IPS DF 4.7 (cell line): ENCODE data around the gene S100P.
"Not testable (repeated sequence)": the region's sequence is repeated elsewhere in the genome, so short reads cannot be mapped to it uniquely, and the experiment has no call there.

Source experiments
- DNase-seq: peaks from one replicate; pipeline ENCODE4 v3.0.0-alpha.2; 2013; ENCODE audit warnings: low spot score; ENCODE audit errors: extremely low read depth

S100P gene

DNA sequence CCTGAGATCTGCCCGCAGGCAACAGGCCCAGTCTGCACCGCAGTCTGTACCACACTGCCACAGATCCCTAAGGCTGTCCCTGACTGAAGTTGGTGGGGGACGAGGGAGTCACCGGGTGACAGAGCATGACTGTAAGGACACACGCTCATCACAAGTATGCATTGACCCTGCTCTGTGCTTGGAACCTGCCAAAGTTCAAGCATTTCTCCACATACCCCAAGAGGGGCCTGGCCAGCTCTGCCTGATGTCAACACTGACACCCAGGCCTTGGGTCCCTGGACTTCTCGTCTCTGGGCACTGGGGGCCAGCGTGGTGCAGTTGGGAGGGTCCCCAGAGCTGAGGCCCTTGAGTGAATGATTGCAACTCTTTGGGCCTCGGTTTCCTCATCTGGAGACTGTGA lies 30.2 kb downstream of the S100P start:
- no peak for DNase-seq

DNA sequence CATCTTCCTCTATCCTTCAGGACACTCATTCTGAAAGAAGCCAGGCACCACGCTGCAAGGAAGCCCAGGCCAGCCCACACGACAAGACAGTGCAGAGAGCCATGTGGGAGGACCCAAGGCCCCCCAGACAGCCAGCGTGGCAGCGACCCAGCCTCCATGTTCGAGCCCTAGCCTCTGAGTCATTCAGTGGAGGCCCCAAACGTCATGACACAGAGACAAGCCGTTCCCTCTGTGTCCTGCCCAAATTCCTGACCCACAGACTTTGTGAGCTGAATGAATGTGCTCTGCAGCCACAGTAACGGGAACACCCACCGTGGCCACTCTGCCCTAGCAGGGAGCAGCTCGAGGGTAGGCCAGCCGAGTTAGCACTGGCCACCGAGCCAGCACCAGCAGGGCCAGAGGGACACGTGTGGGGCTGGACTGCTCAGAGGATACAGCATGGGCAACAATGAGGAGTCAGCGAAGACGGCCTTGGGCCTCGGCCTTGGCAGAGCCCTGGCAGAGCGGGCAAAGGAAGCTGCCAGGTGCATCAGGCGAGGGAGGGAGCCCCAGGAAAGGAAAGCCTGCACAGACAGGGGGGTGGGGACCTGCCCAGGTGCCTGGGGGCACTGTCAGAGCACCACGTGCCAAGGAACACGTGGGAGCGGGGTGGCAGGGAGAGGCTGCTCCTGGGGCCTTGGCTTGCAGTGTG lies 30.9 kb downstream of the S100P start:
- DNase-seq = no peak

DNA sequence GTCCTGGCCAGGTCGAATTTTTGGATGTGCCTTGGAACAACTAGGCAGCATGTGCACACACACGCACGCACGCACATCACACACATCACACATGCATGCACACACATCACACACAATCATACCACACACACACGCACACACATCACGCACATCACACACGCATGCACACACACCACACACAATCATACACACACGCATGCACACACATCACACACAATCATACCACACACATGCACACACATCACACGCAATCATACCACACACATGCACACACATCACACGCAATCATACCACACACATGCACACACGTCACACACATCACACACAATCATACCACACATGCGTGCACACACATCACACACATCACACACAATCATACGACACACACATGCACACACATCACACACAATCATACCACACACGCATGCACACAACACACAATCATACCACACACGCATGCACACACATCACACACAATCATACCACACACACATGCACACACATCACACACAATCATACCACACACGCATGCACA lies 31.8 kb downstream of the S100P start:
- not testable (repeated sequence) for DNase-seq

DNA sequence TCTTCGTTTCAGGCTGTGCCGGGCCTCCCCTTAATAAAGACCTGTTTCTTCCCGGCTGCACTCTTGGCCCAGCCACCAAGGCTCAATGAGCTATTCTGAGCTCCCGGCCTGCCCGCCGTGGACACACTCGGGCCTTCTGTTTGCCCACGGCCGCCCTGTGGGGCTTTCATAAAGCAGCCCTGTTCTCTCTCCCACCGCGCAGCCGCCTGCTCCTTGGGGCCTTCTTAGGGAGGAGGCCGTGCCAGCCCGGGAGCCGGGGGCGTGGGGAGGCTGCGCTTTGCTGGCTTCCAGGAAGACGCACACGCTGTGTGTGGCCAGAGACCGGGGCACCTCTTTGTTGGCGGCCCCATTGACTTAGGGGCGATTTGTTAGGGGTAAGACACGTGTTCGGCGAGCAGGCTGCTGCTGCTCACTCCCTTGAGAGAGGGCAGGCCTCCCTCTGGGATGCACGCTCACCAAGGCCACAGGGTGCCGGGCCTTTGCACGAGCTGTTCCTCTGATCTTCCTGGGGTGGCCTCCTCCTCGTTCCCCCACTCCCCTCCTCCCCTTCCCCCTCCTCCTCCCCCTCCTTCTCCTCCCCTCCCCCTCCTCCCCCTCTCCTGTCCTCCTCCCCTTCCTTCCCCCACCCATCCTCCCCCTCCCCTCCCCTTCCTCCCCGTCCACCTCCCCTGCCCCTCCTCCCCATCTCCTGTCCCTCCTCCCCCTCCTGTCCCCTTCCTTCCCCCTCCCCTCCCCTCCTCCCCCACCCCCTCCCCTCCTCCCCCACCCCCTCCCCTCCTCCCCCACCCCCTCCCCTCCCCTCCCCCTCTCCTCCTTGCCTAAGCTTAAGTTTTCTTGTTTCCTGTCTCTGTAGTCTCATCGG lies 33.6 kb downstream of the S100P start:
- DNase-seq = no peak

DNA sequence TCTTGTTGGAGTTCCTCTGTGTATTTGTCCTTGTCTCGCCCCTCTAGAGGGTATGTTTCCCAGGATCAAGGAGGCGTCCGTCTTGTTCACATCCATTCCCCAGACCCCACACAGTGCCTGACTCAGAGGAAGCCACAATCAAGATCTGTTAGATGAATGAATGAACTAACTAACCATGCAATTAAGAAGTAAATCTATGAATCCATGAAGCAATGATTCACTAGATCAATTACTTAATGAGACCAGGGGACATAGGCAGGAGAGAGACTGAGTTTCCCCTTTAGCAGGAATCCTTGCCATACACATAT lies 34.2 kb downstream of the S100P start:
- no peak for DNase-seq

DNA sequence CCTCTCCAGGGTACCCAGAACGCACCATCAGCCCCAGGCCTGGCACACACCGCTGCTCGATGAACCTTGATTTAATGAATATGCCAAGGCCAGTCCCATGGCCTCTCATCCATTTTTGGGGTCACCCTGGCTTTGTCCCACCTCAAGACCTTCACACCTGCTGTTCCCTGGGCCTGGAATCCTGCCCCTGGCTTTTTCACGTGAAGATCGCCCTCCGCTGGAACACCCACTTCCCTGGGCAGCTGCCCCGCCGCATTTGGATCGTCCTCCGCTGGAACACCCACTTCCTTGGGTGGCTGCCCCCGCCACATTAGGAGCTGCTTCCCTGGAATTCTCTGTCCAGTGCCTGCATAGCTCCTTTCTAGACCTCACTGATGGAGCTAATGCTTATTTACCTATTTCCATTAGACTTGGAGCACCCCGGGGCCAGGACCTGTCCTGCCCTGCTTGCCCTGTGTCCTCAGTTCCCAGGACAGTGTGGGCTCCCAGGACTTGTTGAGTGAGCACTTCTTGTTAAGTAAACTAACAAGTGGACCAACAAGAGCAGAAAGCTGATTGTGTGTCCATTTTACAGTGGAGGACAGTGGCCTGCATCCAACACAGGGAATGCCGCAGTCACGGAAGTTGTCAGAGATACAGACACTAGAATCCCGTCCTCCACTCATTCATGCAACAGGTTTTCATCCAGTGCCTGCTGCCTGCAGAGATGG lies 34.8 kb downstream of the S100P start:
- no peak for DNase-seq

DNA sequence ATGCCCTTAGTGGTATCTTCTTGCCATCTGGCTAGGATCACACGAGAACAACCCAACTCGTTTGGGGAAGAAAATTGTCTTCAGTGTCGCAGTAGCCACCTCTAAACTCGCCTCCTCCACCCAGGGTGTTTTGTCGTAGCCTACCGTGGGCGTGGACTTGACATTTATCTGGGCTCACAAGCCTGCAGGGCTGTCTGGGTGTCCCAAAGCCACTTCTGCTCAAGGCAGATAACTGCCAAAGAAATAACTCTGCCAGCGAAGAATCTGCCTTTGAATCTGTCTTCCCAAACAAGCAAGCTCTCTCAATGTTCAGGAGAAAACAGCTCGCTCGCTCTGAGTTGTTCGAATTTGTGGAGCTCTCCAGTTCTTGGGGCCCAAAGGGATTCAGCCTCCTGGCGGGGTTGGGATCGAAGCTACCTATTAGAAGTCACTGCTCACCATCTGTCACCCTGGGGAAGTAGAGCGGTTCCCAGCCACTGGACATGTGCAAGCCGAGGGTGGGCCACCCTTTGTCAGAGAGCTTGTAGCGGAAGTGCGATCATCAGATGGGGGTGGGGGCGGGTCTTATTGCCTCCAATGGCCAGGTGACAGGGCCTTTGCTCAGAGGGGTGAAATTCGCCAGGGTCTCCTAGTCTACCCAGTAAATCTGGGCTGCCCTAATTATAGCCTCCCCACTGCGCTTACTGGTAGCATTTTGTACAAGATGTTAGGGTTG lies 37.1 kb downstream of the S100P start:
- no peak for DNase-seq

DNA sequence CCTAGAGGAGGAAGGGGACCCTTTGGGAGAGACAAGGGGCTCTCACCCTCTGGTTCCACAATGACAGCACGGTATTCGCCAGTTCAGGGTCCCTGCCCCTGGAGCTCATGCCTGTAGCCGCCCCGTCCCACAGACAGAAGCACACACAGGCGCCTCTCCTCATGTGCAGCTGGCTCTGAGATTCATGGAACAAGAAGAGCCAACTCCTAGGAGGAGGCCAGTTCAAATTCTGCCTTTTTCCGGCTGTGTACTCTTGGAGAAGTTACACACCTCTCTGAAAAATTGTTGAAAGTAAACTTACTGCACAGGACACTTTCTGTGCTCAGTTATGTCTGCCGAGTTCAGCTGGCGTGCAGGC lies 37.6 kb downstream of the S100P start:
- no peak for DNase-seq

DNA sequence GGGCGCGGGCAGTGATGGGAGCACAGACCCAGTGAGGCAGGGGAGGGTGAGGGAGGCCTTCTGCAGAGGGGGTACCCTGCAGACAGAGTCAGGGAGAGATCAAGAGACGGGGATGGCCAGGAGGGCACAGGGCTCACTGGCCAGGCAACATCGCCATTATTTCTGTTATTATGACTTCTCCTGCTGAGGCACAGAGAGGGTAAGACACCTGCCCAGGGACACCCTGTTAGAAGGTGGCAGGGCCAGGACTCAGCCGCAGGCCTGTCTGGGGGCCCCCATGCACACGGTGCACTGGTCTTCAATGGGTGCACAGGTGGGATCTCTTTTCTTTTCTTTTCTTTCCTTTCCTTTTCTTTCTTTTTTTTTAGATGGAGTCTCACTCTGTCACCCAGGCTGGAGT lies 38.1 kb downstream of the S100P start:
- no peak for DNase-seq

DNA sequence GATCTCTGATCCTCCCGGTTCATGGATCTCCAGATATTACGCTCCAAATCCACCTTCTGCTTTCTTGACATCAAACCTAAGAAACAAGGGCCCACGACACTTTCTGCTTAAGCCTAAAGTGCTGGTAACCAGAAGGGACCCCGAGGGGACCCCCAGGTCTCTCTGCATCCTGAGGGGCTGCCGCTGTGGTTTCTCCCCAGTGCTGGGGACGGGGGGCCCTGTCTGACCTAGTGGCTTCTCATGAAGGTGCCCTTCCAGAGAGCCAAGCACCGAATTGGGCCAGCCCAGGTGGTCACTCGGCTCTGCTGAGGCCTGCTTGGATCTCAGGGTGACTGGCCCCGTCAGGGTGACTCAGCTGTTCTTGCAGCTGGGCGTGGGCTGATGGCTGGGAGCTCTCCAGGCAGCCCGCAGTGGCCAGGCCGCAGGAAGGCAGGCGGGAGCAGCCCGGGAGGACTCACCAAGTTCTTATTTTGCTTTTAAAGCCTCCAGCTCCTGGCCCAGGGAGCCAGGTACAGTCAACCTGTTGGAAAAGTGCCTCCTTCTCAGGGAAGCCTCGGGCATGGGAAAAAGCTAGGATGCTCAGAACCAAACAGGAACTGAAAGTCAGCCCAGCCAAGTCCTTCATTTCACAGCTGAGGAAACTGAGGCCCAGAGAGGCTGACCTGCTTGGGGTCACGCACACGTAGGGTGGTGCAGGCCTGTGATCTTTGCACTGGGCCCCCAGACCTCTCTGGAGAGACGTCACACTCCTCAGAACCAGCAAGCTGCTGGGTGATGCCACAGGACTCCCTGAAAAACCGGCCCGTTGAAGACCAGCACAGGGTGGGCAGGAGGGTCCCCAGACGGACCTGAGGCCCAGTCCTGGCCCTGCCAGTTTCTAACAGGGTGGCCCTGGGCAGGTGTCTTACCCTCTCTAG lies 39.0 kb downstream of the S100P start:
- DNase-seq = no peak

DNA sequence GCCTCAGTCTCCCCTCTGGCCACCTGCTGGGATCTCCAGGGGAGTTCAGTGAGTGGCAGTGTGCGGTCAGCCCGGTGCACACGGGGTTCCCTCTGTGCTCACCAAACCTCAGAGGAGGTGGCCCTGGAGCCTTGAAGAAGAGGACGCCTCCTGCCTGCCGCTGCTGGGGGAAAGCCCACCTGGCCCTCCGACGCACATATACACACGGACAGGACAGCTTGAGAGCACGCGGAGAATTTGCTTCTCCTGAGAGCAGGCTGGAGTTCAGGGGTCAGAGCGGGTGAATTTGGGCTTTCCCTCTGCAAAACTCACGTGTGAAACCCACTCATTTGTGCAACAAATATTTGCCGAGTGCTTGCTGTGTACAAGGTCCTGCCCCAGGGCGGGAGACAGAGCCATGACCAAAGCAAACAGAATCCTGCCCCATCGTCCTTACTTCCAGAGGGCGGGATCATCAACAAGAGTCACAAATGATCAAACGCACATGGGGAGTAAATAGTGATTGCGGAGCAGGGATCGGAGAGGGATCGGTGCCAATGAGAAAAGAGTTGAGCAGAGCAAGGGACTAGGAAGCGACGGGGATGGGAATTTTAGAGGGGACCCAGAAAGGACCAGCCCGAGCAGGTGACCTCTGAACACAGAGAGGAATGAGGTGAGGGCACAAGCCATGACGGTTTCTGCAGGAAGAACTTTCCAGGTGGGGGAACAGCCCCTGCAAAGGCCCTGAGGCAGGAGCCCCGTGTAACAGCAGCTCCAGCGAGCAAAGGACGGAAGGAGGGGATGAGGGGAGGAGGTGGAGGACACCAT lies 39.9 kb downstream of the S100P start:
- DNase-seq = no peak

DNA sequence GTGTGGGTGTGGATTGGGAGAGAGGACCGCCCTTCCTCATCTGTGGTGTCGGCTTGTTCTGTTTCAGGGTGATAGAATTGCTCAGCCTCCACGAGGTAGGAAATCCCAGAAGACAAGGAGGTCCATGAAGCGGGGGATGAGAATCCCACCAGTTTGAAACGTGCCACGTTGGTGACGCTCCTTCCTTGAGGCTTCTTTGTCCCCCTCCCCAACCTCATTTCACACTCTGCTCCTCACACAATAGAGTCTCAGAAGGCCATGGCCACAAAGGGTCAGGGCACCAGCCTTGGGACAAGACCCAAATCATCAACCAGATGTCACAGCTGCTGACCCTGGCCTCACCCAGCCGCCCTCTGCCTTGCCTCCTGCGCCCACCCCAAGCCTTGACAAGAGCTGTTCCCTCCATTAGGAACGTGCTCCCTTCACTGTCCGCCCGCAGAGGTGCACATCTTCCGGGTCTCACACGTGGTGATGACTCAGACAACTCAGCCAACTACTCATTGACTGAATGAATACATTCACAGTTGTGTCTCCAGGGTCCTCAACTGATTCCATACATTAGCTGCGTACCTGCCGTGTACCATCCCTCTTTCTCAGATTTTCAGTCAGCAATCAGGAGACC lies 40.6 kb downstream of the S100P start:
- DNase-seq = no peak

DNA sequence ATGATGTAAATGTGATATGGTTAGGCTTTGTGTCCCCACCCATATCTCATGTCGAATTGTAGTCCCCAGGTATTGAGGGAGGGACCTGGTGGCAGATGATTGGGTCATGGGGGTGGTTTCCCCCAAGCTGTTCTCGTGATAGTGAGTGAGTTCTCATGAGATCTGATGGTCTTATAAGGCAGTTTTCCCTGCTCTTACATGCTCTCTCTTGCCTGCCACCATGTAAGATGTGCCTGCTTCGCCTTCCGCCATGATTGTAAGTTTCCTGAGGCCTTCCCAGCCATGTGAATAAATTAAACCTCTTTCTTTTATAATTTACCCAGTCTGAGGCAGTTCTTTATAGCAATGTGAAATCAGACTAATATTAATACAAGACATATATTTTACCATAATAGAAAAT lies 46.2 kb downstream of the S100P start:
- no peak for DNase-seq

DNA sequence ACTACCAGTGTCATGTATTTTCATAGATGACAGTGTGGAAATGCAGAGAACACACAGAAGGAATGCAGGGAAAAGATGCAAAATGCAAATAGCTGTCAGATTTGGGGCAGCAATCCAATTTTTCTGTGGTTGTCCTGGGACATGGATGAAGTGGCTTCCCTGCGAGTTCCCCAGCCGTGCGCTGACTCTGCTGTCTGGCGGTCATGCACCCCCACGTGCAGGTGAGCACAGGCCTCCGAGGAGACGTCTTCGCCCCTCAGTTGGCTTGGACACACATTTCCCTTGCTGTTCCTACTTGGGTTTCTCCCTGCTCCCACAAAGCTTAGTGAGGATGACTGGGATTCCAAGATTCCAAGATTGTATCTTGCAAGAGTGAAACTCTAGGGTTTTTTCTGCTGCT lies 46.7 kb downstream of the S100P start:
- DNase-seq = no peak

DNA sequence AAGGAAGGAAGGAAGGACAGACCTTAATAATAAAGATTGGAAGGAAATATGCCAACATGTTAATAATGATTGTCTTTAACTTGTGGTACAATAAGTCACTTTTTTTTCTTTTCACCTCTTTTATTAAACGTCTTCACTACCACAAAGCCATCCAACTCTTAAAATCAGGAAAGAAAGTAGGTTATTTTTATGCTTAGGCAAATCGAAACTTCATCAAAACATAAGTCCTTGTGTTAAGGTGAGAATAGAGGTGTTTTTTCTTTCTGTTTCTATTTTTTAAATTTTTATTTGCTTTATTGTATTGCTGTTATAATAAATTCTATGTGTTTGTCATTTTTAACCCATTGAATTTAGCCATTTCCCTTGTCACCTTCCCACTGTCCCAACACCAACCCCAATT lies 48.8 kb downstream of the S100P start:
- DNase-seq = no peak

DNA sequence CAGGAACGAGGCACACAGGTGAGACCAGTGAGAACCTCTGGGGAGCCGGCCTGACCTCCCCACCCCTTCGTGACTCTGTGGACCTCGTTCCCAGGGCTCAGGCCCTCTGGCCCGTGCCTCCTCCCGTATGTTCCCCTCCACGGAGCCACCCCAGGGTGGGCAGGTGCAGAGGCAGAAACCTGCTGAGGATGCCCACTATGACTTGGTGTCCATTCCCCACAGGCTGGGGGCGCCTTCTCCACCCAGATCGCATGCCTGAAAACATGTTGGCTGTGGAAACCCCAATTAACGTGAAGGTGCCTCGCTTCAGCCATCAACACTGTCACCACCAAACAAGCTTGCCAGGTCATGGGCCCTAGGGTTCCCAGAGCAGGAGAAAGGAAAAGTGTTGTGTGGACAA lies 49.3 kb downstream of the S100P start:
- no peak for DNase-seq
